NCI-H2081 treated with DMSO at 0.1 percent for 48 hours (cell line): Measurements from ENCODE around the gene ZNG1F.
"Not testable (repeated sequence)": the region's sequence is repeated elsewhere in the genome, so short reads cannot be mapped to it uniquely, and the experiment has no call there.

Experiments used
- DNase-seq: peaks from one replicate; lab custom pipeline; 2025; lab: John Stamatoyannopoulos, UW

The ZNG1F gene

GRCh38 chr9:41189217-41189616 is at the start of gene ZNG1F:
TSS of gene ZNG1F (minus strand) at chr9:41189317. CDS start at chr9:41189258, 59 bp downstream.
- not testable (repeated sequence) for DNase-seq

DNA sequence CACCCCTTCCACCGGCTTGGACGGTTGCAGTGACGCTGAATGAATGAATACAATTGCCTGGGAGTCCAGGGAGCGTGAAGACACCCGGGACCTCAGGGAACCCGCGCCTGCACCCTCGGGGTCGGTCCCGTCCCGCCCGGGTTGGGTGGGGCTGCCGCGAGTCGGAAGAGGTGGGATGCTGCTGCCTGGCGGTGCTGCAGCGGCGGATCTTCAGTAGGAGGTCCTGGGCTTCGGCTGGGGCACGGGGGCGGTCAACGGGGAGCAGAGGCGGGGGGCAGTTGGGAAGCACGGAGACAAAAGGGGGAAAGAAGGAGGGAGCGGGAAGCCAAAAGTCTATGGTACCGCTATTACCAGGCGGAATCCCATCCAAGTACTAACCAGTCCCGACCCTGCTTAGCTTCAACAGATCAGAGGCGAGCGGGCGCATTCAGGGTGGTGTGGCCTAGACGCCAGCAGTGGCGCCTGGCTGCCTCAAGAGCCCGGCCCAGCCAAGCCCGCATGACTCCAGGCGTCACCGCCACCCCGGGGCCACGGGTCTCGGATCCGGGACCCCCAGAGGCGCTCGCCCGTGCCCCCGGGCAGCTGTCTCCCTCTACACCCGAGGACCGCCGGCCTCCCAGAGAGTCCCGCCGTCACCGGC is 48.1 kb upstream of the ZNG1F start:
- not testable (repeated sequence) for DNase-seq

- not testable (repeated sequence) for DNase-seq
Observed at GRCh38 chr9:41236486-41237109, 47.5 kb upstream of the ZNG1F start.

DNA sequence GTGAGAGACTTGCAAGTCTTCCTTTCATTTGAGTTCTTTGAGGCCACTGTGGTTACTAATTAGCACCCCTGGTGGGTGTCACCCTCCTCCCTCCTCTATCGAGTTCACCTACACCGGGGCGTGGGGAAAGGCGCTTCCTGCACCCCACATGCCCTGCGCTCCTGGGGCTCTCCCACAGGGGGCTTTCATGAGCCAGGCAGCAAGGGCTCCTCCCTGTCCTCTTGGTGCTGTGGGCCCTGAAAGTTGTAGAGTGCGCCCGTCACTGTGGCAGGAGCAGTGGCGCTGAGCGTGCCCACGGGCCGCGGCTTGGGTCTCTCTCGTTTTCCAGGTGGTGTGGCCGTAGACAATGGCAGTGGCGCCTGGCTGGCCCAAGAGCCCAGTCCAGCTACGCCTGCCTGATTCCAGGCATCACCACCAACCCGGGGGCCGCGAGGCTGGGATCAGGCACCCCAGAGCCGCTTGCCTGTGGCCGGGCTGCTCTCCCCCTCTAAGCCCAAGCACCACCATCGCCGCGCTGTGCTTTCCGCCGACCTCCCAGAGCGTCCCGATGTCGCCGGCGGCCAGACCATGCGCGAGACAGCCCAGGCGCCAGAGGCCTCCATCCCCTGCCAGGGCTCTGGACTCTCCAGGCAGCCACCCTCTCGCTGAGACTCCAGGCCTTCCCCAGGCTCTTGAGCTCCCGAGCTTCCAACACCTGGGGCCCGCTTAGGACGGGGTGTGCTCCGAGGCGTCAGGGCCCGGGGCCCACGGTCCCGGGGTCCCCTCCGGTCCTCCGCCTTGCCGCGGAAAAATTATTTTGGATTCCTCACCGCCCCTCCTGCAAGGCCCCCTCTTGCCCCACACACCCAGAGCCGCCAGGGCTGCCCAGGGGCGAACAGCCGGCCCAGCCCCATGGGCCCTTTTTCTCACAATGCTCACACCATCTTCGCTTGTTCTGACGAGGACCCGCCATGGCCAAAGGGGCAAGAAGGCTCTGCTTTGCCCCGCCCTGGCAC is 46.0 kb upstream of the ZNG1F start:
- not testable (repeated sequence) for DNase-seq

DNA sequence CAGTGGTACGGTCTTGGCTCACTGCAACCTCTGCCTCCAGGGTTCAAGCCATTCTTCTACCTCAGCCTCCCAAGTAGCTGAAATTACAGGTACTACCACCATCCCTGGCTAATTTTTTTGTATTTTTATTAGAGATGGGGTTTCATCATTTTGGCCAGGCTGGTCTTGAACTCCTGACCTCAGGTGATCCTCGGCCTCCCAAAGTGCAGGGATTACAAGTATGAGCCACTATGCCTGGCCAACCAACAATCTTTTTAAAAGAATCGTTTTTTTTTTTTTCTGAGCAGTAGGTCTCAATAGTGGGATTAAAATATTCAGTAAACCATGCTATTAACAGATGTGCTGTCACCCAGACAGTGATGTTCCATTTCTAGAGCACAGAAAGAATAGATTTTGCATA is 45.1 kb upstream of the ZNG1F start:
- not testable (repeated sequence) for DNase-seq

DNA sequence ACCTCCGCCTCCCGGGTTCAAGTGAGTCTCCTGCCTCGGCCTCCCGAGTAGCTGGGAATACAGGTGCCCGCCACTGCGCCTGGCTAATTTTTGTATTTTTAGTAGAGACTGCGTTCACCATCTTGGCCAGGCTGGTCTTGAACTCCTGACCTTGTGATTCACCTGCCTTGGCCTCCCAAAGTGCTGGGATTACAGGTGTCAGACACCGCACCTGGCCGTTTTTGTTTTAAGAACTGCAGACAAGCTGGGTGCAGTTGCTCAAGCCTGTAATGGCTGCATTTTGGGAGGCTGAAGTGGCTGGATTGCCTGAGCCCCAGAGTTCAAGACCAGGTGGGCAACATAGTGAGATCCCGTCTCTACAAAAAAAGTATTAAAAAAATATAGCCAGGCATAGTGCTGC is 43.2 kb upstream of the ZNG1F start:
- DNase-seq, result not testable (repeated sequence)

DNA sequence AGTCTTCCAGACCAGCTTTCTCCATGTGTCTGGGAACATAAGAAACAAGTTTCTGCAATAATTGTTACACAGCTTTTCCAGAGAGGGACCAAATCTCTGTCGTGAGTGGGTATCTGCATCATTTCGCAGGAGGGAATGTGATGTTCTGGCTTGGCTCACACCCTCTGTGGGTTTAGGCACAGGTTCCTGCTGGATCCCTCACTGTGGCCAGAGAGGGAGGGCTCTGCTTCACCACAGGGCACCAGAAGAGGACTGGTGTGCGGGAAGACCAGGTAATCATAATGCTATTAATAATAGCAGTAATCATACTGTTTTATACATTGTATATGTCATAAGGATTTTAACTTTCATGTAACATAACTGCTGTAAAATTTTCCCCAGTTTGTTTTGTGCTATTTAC is 41.3 kb upstream of the ZNG1F start:
- not testable (repeated sequence) for DNase-seq

GRCh38 chr9:41229408-41230401 is 40.6 kb upstream of the ZNG1F start:
- no peak for DNase-seq

- DNase-seq, result not testable (repeated sequence)
Observed at GRCh38 chr9:41219831-41220230, 30.7 kb upstream of the ZNG1F start.

- DNase-seq, result not testable (repeated sequence)
Observed at GRCh38 chr9:41188439-41188838, 678 bp downstream of the ZNG1F start.

DNA sequence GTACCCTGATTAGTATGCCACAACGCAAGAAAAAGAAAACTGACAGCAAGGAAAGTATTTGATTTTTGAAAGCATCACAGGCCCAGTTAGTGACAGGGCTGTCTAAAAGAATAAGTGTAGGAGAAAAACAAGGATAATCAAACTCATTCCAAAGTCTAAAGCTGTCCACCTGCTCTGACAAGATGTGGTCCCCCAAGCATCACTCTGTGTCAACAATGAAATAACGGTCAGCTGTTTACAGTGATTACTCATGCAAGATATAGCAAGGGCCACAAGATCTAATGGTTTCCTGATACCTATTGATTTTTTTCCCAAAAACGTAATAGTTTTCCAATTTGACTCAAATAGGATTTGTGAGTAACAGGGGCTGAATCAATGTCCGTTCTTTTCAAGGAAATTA is 14.1 kb downstream of the ZNG1F start:
- not testable (repeated sequence) for DNase-seq

GRCh38 chr9:41150116-41150515 is 39.0 kb downstream of the ZNG1F start:
- not testable (repeated sequence) for DNase-seq

- not testable (repeated sequence) for DNase-seq
Observed at GRCh38 chr9:41141878-41142277, 47.2 kb downstream of the ZNG1F start.

- DNase-seq, result not testable (repeated sequence)
Observed at GRCh38 chr9:41128581-41128980, 60.5 kb downstream of the ZNG1F start, which contains the start of gene FOXD4L6. TSS of gene FOXD4L6 (minus strand) at chr9:41128681. CDS start at chr9:41128383, 298 bp downstream.

- not testable (repeated sequence) for DNase-seq
Observed at GRCh38 chr9:41126746-41127446, 62.2 kb downstream of the ZNG1F start.

- DNase-seq, result not testable (repeated sequence)
Observed at GRCh38 chr9:41125936-41126335, 63.2 kb downstream of the ZNG1F start.

DNA sequence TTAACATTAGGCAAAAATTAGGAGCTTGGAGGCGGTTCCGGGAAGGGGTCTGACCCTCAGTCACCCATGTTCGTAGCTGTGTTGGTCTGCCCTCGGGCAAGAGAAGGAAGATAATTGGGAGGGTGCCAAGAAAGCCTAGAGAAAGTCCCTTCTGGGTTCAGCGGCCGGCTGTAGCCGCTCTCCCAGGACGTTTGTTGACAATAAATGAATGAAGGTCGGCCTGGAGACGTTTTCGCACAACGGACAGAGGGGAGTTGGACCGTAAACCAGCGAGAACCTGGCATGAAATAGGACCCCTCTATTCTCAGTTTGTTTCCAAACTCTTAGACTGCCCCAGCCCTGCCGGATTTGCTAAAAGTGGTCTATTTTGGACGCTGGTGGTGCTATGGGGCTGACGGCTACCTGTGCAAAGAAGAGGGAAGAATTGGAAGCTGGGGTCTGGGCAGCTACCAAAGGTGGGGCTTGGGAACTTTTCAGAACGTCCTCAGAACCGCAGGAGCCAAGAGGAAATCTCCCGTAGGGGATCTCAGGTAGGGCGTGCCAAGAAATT is 63.9 kb downstream of the ZNG1F start:
- not testable (repeated sequence) for DNase-seq

DNA sequence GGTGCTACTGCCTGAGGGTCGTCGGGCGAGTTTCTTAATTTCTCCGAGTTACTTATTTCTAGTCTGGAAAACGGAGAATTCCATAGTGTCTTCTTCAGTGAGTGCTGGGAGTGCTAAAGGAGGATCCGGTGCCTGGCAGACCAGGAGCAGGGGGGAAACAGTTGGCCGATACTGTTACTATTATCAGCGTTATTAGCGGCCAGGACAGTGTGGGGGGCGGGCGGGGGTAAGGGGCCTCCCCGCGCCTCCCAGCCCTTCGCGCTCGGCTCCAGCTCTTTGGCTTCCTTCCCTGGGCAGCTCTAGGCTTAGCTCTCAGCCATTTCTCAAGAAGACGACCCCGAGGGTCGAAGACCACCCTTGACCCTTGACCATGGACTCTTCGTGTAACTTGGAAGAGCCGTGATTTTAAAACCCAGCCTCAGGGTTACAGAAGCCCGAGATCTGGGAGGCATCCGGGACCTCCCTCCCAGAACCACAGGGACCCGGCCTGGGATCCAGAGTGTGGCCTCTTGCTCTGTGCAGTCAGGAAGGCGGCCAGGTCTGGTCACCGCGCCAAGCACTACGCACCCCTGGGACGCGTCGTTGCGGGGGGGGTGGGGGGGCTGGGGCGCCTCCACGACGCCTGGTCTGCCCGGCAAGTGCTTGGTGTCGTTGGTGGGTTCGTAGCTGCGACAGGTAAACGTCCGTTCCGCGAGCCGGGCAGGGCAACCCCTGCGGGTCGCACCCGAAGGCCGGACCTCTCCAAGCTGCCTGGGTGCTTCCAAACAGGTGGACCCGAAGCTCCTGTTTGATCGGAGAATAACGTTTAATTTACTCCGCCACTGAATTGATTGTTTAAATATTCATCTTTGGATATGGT is 64.6 kb downstream of the ZNG1F start:
- not testable (repeated sequence) for DNase-seq

DNA sequence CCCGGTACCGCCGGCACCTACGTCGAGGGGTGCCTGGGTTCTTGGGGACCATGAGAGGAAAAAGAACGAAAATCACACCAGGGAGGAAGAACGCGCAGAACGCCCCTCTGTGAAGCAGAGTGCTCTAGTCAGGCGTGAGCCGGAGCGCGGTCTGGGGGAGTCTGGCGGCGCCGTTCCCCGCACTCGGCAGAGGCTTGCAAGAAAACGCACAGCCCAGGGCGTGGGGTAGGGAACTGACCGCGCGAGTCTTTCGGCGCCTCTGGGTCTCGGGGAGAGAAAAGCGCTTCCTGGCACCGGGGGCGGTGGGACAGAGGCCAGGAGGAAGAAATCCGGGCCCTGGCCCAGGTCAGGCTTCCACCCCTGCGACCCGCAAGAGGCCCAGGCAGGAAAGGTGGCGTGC is 65.3 kb downstream of the ZNG1F start:
- DNase-seq, result not testable (repeated sequence)
